GM19467 (cell line): ENCODE data around the gene BRINP2.

Experiments used
- ATAC-seq: cut with Tn5 transposase; IDR thresholded peaks from one replicate; pipeline ENCODE4 v1.9.1; 2021; ENCODE audit warnings: mild to moderate bottlenecking, moderate library complexity; ENCODE audit not compliant: unreplicated experiment

BRINP2 gene

GRCh38 chr1:177170756-177171535 lies at the start of gene BRINP2:
BRINP2 (plus strand) TSS chr1:177170958; CDS start chr1:177229877, 58,919 bp downstream.
- no peak for ATAC-seq

GRCh38 chr1:177122461-177123251 lies 48.1 kb upstream of the BRINP2 start:
- no peak for ATAC-seq

GRCh38 chr1:177124577-177125278 lies 46.0 kb upstream of the BRINP2 start:
- ATAC-seq: no peak

GRCh38 chr1:177126267-177126666 lies 44.5 kb upstream of the BRINP2 start:
- ATAC-seq: no peak

GRCh38 chr1:177128665-177129281 lies 42.0 kb upstream of the BRINP2 start:
- no peak for ATAC-seq

GRCh38 chr1:177130451-177130945 lies 40.3 kb upstream of the BRINP2 start:
- no peak for ATAC-seq

- ATAC-seq: no peak
These were observed 39.0 kb upstream of the BRINP2 start for GRCh38 chr1:177131723-177132122.

- no peak for ATAC-seq
These were observed 38.6 kb upstream of the BRINP2 start for GRCh38 chr1:177132141-177132540.

- ATAC-seq: no peak
These were observed 36.7 kb upstream of the BRINP2 start for GRCh38 chr1:177133977-177134538.

- no peak for ATAC-seq
These were observed 35.5 kb upstream of the BRINP2 start for GRCh38 chr1:177135250-177135649.

- ATAC-seq: no peak
These were observed 32.9 kb upstream of the BRINP2 start for GRCh38 chr1:177137814-177138213.

- ATAC-seq: no peak
These were observed 32.4 kb upstream of the BRINP2 start for GRCh38 chr1:177138347-177138746.

- no peak for ATAC-seq
These were observed 28.7 kb upstream of the BRINP2 start for GRCh38 chr1:177142010-177142409.

- ATAC-seq: no peak
These were observed 27.9 kb upstream of the BRINP2 start for GRCh38 chr1:177142791-177143271.

- ATAC-seq: no peak
These were observed 25.4 kb upstream of the BRINP2 start for GRCh38 chr1:177145106-177146070.

- no peak for ATAC-seq
These were observed 24.3 kb upstream of the BRINP2 start for GRCh38 chr1:177146499-177146898.

- ATAC-seq: no peak
These were observed 8.5 kb upstream of the BRINP2 start for GRCh38 chr1:177162243-177162642.

GRCh38 chr1:177163844-177164379 lies 6.8 kb upstream of the BRINP2 start:
- ATAC-seq: no peak
